ENCODE measurements around the gene ADH5.
"Not testable (repeated sequence)": the region's sequence is repeated elsewhere in the genome, so short reads cannot be mapped to it uniquely, and the experiment has no call there.

Gene ADH5

DNA sequence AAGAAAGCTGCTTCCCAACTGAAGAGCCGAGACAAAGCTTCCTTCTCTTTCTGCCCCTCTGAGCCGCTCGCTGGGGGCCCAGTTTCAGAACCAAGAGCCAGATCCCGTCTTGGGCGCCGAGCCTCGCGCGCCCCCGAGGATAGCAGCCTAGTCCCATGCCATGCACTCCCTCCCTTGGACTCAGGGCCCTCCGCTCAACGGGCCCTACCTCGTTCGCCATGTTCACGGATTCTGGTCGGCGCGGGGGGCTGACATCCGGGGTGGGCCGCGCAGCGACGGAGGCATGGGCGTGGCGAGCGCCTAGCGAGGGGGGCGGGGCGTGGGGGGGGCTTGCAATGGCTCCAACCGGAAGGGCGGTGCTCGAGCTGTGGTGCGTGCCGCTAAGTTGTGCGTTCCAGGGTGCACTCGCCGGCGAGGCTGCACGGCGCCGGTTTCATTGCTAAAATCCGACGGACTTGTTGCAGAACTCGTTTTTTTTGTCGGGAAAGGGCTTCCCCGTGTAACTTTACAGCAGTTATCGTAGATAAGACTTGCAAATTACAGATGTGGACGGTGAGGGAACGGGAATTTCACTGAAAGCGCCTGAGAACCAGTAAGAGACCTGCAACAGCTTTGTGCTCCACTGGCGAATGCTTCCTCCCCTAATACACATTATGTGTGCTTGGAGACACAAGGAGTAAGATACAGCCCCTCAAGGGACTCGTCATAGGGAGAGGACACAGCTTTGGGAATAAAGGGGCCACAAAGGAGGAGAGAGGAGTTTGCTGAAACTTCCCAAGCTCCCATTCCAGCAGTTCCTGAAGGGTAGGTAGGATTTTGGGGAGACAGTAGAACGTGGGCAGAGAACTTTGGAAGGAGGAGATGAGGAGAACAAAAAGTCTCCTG lies at the start of gene ADH5:
Gene ADH5 (minus strand): TSS at position 308 of the 885 bp plus-strand sequence. CDS start 88 bp downstream, at position 220.
- peak; percentile 82 to 91 for DNase-seq

GRCh38 chr4:99136329-99136728 lies 47.7 kb upstream of the ADH5 start:
- DNase-seq, result no peak

DNA sequence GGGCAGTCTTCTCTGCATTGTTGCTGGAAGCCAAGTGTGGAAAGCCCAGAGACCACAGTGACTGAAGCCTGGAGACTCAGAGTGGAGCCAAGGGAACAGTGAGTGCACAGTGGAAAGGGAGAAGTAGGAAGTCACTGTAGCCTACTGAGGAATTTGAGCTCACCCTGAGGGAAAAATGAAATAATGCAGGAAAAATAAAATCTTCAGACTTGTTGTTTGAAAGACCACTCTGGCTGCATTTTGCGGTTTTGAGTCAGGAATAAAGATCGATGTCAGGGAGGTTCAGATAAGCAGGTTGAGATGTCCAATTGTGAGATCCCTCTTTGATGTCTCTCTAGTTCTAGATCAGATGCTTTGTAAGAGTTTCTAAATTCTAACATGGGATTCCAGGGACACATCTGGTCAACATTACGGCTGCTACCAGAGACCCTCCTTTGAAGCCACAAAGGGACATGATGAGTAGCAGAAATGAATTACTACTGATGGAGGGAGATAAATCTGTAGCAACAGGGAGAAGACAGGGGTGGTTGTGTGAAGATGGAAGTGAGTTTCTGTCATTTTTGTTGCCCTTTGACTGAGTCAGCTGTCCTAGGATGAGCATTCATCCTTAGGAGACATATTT lies 47.1 kb upstream of the ADH5 start:
- no peak for DNase-seq

DNA sequence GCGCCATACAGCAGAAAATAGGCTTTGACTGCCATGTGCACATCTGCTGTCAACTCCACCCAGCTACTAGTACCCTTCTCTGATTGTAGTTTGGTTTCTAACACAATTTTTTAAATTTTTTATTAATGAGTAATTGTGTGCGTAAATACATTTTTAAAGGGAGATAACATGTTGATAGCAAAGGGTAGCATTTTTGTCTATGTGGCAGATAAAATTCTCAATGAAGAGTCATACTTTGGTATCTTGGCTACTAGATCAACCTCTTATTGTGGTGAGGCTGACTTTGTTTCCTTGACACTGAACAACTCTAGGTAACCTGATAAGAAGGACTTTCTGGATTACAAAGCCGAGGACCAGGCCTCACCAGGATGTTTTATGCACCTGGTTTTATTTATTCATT lies 46.0 kb upstream of the ADH5 start:
- no peak for DNase-seq

GRCh38 chr4:99131378-99131777 lies 42.8 kb upstream of the ADH5 start:
- no peak for DNase-seq

- no peak for DNase-seq
These were observed 37.8 kb upstream of the ADH5 start for GRCh38 chr4:99126376-99126775.

- no peak for DNase-seq
These were observed 32.4 kb upstream of the ADH5 start for GRCh38 chr4:99121008-99121407.

DNA sequence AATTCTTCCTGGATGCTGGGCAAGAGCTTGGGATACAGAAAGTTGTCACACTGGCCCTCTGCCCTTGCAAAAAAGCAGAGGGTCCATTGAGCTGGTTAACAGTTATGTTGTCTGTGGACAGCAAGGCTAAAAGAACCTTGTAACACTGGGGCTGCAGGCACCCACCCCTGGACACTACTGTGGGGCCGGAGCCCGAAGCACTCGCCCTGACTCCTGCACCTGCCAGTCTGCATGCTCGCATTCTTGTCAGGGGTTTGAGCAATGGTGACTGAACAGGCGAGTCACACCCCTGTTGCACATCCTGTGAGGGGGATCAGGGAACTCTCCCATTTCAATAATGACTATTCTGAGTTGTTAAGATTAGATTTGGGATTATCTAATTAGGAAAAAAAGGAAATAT lies 31.9 kb upstream of the ADH5 start:
- no peak for DNase-seq

DNA sequence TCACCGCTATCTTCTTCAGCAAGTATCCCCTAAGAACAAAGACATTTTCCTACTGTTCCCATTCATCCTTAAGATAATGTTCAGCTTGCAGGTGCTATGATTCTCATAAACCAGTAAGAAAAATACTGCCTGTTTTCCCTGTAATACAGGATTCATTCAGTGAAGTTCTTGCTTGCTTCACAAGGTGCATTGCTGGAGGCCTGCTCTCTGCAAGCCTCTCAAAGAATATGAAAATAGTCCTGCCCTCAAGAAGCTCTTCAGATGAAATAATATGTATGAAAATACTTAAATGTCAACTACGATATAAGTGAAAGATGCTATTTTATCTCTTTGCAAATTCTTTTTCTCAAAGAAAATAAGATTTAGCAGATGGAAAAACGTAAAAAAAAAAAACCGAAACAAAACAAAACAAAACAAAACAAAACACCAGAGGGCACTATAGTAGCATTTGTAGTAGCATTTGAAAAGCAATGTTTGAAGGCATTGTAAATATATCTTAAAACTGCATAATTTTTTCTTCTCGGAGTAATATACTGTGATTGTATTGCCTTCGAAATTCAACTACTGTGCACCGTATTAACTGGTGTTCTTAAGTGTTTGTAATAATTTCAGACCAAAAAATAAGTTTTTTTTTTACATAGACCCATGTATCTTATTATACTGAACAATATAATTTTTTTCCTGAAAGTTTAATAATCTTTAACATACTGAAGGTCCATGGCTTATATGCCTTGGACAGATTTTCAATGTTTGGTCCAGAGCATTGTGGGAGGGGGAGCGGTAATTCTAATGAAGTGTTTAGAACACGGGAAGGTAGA lies 29.5 kb upstream of the ADH5 start:
- peak; percentile 42 to 62 for DNase-seq

DNA sequence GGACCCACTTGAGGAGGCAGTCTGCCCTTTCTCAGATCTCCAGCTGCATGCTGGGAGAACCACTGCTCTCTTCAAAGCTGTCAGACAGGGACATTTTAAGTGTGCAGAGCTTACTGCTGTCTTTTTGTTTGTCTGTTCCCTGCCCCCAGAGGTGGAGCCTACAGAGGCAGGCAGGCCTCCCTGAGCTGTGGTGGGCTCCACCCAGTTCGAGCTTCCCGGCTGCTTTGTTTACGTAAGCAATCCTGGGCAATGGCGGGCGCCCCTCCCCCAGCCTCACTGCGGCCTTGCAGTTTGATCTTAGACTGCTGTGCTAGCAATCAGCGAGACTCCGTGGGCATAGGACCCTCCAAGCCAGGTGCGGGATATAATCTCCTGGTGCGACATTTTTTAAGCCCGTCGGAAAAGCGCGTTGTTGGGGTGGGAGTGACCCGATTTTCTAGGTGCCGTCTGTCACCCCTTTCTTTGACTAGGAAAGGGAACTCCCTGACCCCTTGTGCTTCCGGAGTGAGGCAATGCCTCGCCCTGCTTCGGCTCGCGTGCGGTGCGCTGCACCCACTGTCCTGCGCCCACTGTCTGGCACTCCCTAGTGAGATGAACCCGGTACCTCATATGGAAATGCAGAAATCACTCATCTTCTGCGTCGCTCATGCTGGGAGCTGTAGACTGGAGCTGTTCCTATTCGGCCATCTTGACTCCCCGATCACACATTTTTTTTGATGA lies 28.7 kb upstream of the ADH5 start:
- DNase-seq, result not testable (repeated sequence)

GRCh38 chr4:99109286-99109685 lies 20.7 kb upstream of the ADH5 start:
- not testable (repeated sequence) for DNase-seq

DNA sequence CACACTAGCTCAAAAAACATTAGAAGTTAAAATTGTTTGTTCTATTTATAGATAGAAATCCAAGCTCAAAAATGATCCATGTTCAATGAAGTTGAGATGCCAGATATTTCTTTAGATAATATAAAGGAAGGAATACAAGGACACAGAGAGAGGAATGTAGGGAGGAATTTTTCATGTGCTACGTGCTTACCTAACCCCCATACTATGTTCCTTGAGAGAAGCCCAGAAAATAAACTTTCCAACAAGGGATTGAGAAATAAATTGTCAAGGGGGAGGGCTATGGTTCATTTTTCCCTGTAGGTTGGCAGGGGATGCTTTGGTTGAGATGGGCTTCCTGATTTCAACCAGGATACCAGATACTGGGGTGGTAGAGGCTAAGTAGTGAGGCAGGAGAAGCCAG lies 15.6 kb upstream of the ADH5 start:
- no peak for DNase-seq

GRCh38 chr4:99103166-99103565 lies 14.6 kb upstream of the ADH5 start:
- no peak for DNase-seq

DNA sequence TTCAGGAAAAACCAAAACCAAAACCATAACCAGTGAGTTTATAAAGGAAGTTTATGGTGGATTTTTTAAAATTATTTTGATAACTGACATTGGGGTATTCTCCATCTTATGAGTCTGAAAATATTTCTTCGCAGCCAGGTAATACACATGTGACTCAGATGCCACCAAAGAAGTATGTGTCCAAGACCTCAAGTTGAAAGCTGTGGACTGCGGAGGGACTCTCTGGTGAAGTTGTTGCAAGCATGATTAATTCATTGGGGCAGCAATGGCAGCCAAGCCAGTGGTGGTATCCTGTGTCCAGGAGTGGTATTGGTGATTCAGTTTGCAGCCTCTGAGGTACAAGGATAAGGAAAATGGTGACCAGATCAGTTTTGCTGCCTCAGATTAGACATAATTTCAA lies 14.0 kb upstream of the ADH5 start:
- DNase-seq, result no peak

DNA sequence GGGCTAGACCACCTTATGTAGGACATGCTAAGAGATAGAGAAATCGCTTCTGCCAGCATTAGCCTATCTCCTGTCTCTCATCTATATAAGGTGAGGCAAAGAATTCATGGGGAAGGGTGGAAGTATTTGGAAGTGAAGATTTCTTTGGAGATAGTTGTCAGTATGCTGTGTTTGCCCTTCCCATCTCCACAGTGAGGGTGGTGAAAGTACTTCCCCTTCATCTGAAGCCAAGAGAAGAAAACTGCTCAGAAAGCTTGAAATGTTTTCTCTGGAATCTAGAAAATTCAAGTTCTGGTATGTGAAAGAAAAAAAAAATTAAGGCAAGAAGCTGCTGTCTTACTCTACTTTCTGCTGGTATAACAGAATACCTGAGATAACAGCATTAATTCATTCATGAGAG lies 12.3 kb upstream of the ADH5 start:
- no peak for DNase-seq

DNA sequence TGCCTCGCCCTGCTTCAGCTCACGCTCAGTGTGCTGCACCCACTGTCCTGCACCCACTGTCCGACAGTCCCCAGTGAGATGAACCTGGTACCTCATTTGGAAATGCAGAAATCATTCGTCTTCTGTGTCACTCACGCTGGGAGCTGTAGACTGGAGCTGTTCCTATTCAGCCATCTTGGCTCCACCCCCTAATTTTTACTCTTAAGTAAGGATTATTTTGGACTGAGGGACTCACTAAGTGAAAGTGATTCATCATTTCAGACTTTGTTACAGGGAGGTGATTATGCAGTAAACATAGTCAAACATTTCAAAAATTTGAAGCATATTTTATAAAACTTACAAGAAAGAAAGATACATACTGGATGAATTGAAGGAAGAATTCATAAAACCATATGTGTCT lies 11.2 kb upstream of the ADH5 start:
- DNase-seq, result not testable (repeated sequence)

DNA sequence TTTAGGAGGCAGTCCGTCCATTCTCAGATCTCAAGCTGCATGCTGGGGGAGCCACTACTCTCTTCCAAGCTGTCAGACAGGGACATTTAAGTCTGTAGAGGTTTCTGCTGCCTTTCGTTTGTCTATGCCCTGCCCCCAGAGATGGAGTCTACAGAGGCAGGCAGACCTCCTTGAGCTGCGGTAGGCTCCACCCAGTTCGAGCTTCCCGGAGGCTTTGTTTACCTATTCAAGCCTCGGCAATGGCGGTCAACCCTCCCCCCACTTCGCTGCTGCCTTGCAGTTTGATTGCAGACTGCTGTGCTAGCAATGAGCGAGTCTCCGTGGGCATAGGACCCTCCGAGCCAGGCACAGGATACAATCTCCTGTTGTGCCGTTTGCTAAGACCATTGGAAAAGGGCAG lies 10.7 kb upstream of the ADH5 start:
- DNase-seq, result no peak

DNA sequence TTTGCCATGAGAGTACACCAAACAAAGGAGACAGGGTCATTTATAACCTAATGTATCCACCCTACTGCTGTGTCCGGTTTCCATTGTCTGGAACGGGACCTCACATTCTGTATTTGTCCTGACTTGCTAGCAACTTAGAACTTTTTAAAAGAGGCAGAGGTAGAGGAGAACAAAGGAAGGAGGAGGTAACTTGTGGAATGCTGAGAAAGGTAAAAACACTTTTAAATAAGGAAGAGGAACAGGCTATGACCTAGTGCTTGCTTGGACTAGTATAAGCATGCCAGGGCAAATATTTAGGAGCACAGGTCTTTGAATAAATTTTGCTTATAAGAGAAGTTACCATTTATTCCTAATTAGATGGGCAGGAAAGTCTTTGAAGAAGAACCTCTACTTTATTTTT lies 3.3 kb upstream of the ADH5 start:
- not testable (repeated sequence) for DNase-seq

DNA sequence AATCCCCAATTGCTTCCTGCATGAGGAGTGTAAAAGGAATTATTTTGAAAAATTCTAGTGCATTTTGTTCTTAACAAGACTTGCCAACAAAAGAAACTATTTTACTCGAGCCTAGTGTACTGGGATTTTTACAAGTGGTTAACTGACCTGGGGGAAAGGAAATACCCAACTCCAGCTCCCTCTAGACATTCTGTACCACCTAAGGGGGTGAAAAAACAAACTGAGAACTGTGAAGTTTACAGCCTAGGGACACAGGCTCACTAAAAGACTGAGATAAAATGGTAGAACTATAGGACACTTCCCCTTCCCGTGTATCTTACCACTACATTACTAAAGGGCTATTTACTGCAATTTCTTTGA lies 2.6 kb upstream of the ADH5 start:
- DNase-seq, result no peak

DNA sequence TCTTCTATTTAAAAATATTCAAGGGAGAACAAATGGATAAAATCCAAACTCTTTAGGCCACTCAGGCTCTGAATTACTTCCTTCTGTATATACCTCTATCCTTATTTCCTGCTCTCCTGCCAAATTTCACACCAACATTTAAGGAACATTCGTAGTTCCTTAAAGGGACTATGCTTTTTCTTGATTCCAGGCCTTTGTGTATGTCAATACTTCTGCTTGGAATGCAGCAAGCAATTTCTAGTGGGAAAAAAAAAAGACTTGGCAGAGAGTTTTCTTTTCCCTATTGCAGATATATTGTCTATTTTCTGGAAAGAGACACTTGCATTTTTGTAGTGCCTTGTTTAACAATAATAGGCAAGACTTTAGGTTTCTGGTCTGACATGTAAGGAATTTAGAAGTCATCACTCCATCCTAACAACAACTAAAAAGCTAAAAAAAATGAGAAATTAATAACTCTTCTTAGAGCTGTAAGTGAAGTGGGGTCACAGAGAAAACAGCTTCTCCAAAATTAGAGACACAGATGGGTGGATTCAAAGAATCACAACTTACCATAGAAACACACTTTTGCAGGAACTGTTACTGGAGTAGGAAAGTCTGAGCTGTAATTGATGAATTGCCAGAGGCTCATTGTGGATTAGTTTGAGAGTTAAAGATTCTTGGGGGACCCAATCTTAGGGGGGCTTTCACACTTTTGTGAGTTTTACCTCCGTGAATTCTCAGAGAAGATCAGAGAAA lies 2.1 kb upstream of the ADH5 start:
- DNase-seq, result no peak

GRCh38 chr4:99088023-99088449 lies 552 bp downstream of the ADH5 start:
- peak; percentile 58 to 72 for DNase-seq

DNA sequence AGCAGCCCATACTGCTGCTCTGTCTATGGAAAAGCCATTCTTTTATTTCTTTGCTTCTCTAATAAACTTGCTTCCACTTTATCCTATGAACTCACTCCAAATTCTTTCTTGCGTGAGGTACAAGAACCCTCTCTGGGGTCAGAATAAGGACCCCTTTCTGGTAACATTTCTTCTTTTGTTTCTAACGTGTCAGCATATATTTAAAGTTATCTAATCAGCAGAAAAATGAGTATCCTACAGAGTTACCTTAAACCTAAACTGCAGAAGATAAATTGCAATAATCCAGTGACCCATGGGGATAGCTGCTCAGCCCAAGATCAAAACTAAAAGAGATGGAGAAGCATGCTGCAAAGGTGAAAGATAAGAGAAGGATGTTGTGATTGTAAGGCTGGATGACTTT lies 4.0 kb downstream of the ADH5 start:
- no peak for DNase-seq
